Smooth muscle cell (in vitro differentiated cells): ENCODE results near the gene DLG2. TPM values are rescaled to one million over a fixed set of nuclear protein-coding genes. Genes with fewer than 3 reads are reported as not detected.

Experiments
- DNase-seq: peaks from one replicate; lab custom pipeline; 2025; ENCODE audit not compliant: unreplicated experiment; lab: John Stamatoyannopoulos, UW
- H2AFZ ChIP-seq: fragments of 200-600 bp; sonication (generic); 2 replicates; pipeline ENCODE4 v1.6.0; 2016; ENCODE audit warnings: antibody characterized with exemption, low read depth, mild to moderate bottlenecking
- H3F3A ChIP-seq: fragments of 200-600 bp; sonication (generic); 2 replicates; pipeline ENCODE4 v1.6.0; 2017; ENCODE audit warnings: antibody characterized with exemption, low read depth
- H3K27ac ChIP-seq: fragments of 200-600 bp; sonication (generic); 2 replicates; pipeline ENCODE4 v1.5.1; 2016; ENCODE audit warnings: low read depth, mild to moderate bottlenecking
- H3K27me3 ChIP-seq: fragments of 200-600 bp; sonication (generic); 2 replicates; pipeline ENCODE4 v1.6.1; 2016; ENCODE audit warnings: low read depth, mild to moderate bottlenecking
- H3K36me3 ChIP-seq: fragments of 200-600 bp; sonication (generic); 2 replicates; pipeline ENCODE4 v1.5.1; 2016; ENCODE audit warnings: low read depth
- H3K4me1 ChIP-seq: fragments of 200-600 bp; sonication (generic); 2 replicates; pipeline ENCODE4 v1.5.1; 2016; ENCODE audit warnings: low read depth
- H3K4me2 ChIP-seq: fragments of 200-600 bp; sonication (generic); 2 replicates; pipeline ENCODE4 v1.6.0; 2016; ENCODE audit warnings: mild to moderate bottlenecking
- H3K4me3 ChIP-seq: fragments of 200-600 bp; sonication (generic); 2 replicates; pipeline ENCODE4 v1.5.1; 2016; ENCODE audit warnings: mild to moderate bottlenecking
- H3K79me2 ChIP-seq: fragments of 200-600 bp; sonication (generic); 2 replicates; pipeline ENCODE4 v1.6.0; 2016; ENCODE audit warnings: low read depth, mild to moderate bottlenecking
- H3K9ac ChIP-seq: fragments of 200-600 bp; sonication (generic); 2 replicates; pipeline ENCODE4 v1.6.0; 2016; ENCODE audit warnings: low read depth
- H3K9me3 ChIP-seq: fragments of 200-600 bp; sonication (generic); replicated peaks from 2 replicates; pipeline ENCODE4 v1.5.1; 2016; ENCODE audit warnings: low read depth
- H4K20me1 ChIP-seq: fragments of 200-600 bp; sonication (generic); 2 replicates; pipeline ENCODE4 v1.6.0; 2016; ENCODE audit warnings: low read depth
- WGBS: methylation state at CpG from one replicate; pipeline ENCODE4 v1.1.7; 2016; ENCODE audit warnings: low lambda C conversion rate; 5-methylcytosine and 5-hydroxymethylcytosine counted together
- polyA plus RNA-seq: library from polyadenylated mRNA; unstranded; fragments of >200 nt; fragmentation: Nextera tagmentation; extraction: Ambion mirVana; gene quantifications from 2 replicates; pipeline ENCODE4 v1.2.1, GENCODE V29; 2016
- total RNA-seq: library from RNA; depleted of rRNA; stranded (reverse); fragments of >200 nt; gene quantifications from 2 replicates; pipeline ENCODE4 v1.2.3, GENCODE V29; 2014
- TF ChIP-seq, protein P1 (sequence below): fragments of 200-600 bp; sonication (generic); IDR thresholded peaks from 2 replicates; pipeline ENCODE4 v1.5.1; 2017; ENCODE audit warnings: borderline replicate concordance, mild to moderate bottlenecking, antibody characterized with exemption; ENCODE audit not compliant: insufficient read depth, poor library complexity, severe bottlenecking

Gene DLG2
- total and polyA plus RNA-seq, 2 experiments from 2014 or later, result 0.74 to 1.1 TPM

DNA sequence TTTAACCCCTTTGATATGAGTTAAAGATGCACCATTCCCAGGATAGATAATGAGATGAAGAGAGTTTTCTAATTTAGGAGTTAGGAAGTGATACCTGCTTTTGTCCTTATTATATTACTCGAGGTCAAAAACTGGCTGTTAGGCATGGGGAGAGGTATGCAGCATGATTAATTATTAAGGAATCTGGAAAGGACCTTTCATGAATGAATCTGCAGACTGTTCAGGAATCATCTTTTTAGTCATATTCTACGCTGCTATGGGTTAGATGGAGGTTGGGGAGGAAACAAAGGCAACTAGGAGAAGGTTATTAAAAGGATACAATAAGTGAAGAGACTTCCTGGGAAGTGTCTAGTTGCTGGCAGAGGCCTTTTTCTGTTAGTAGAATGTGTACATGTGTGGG lies 1848.5 kb downstream of the DLG2 start:
- H3K4me1 ChIP-seq, result peaks cover 4% of the 10 kb centered on the region
- no peak overlapping the region for H3K4me3 ChIP-seq
- H3K9me3 ChIP-seq, result no peaks in the 10 kb centered on the region
- no peaks in the 10 kb centered on the region for H3K27me3 ChIP-seq
- no peak for DNase-seq
- H3K9ac ChIP-seq, result no peak overlapping the region
- H3K27ac ChIP-seq, result no peak overlapping the region
- no peaks in the 10 kb centered on the region for H3K36me3 ChIP-seq
- no peak overlapping the region for H3K4me2 ChIP-seq
- H3F3A ChIP-seq, result peaks cover 5% of the 10 kb centered on the region
- no peaks in the 10 kb centered on the region for H3K79me2 ChIP-seq
- H4K20me1 ChIP-seq, result no peaks in the 10 kb centered on the region
- H2AFZ ChIP-seq, result no peak overlapping the region
- 40% methylated on average over 2 of the region's 2 CpGs for WGBS
- TF ChIP-seq, protein P1, sequence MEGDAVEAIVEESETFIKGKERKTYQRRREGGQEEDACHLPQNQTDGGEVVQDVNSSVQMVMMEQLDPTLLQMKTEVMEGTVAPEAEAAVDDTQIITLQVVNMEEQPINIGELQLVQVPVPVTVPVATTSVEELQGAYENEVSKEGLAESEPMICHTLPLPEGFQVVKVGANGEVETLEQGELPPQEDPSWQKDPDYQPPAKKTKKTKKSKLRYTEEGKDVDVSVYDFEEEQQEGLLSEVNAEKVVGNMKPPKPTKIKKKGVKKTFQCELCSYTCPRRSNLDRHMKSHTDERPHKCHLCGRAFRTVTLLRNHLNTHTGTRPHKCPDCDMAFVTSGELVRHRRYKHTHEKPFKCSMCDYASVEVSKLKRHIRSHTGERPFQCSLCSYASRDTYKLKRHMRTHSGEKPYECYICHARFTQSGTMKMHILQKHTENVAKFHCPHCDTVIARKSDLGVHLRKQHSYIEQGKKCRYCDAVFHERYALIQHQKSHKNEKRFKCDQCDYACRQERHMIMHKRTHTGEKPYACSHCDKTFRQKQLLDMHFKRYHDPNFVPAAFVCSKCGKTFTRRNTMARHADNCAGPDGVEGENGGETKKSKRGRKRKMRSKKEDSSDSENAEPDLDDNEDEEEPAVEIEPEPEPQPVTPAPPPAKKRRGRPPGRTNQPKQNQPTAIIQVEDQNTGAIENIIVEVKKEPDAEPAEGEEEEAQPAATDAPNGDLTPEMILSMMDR, result no peak

DNA sequence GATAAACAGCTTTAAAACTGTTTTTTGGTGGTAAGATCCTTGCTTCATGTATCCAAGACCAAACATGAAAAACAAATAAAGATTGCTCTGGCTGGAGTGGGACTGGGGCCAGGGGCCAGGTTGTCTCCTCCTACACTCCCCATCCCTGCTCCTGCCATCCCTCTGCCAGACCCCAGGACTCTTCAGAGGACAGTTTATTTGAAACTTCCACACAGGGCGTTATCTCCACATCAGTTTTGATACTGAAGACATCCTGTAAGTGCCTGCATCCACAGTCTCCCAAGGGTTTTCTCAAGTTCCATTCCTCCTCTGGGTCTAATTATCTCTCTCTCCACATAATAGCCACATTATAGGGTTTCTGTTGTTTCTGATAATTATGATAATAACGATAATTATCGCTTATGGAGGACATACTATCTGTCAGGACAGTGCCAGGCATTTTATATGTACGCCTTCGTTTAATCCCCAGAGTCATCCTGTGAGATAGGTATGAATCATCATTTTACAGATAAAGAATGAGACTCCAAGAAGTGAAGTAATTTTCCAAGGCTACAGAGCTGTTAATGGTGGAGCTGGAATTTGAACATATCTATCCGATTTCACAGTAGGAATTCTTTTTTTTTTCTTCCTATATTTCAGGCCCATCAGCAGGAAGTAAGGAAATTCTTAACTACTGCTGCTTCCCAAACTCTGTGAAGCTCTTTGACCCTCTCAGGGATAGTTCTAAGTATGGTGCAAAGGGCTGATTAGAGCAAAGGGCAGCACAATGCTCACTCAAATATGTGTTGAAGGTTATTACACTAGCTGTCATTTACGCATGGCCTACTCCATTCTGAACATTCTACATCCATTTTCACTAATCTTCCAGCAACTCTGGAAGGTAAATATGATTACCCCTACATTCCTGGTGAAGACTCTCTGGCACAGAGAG lies 1852.9 kb downstream of the DLG2 start:
- no peaks in the 10 kb centered on the region for H3K79me2 ChIP-seq
- peak overlapping the region; percentile 61 for H3K4me2 ChIP-seq
- peaks cover 5% of the 10 kb centered on the region for H3F3A ChIP-seq
- no peaks in the 10 kb centered on the region for H4K20me1 ChIP-seq
- H3K4me3 ChIP-seq, result no peak overlapping the region
- peaks cover 4% of the 10 kb centered on the region for H3K4me1 ChIP-seq
- H3K9ac ChIP-seq, result no peak overlapping the region
- TF ChIP-seq, protein P1, result no peak
- H3K9me3 ChIP-seq, result no peaks in the 10 kb centered on the region
- peak overlapping the region; percentile 71 for H2AFZ ChIP-seq
- DNase-seq, result no peak
- H3K27ac ChIP-seq, result peak overlapping the region; percentile 70
- no peaks in the 10 kb centered on the region for H3K36me3 ChIP-seq
- H3K27me3 ChIP-seq, result no peaks in the 10 kb centered on the region
- 33% methylated on average over 7 of the region's 7 CpGs for WGBS

DNA sequence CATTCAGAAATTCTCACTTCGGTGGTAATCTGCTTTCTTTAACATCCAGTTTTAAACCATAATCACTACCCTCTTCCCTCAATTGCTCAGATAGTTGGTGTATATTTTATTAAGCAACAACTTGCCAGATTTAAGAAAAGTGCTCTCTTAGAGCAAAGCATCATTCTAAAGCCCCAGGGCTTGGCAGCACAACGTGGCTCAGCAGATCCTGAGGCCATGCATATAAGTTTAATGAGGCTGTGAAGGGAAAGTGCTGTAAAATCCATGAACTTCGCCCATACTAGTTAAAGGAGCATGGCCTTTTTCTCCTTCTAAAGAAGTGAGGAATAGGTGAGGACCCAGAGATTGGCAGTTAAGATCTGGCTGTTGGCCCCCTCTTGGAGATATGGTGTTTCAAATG lies 1858.7 kb downstream of the DLG2 start:
- H3K9ac ChIP-seq, result no peak overlapping the region
- H3K4me2 ChIP-seq, result no peak overlapping the region
- 59% methylated on average over 3 of the region's 3 CpGs for WGBS
- H3K79me2 ChIP-seq, result no peaks in the 10 kb centered on the region
- H3K4me3 ChIP-seq, result no peak overlapping the region
- TF ChIP-seq, protein P1, result no peak
- no peak overlapping the region for H2AFZ ChIP-seq
- H3K4me1 ChIP-seq, result no peaks in the 10 kb centered on the region
- no peaks in the 10 kb centered on the region for H3F3A ChIP-seq
- H3K27ac ChIP-seq, result no peak overlapping the region
- no peaks in the 10 kb centered on the region for H3K27me3 ChIP-seq
- DNase-seq, result no peak
- H4K20me1 ChIP-seq, result no peaks in the 10 kb centered on the region
- no peaks in the 10 kb centered on the region for H3K9me3 ChIP-seq
- H3K36me3 ChIP-seq, result no peaks in the 10 kb centered on the region
